Measurements from ENCODE around the gene HBP1.
"Not testable (repeated sequence)": the region's sequence is repeated elsewhere in the genome, so short reads cannot be mapped to it uniquely, and the experiment has no call there.

The HBP1 gene

GRCh38 chr7:107220356-107220755, 51.6 kb downstream of the HBP1 start:
- no peak for DNase-seq (ENCODE audit: low read depth, low spot score)
- POLR2A ChIA-PET = no interaction called here

GRCh38 chr7:107220806-107221205, 52.0 kb downstream of the HBP1 start:
- DNase-seq (ENCODE audit: low read depth, low spot score); H3K4me3 ChIP-seq (ENCODE audit: low read depth, low read length); POLR2A ChIA-PET: not testable (repeated sequence)
- CTCF ChIA-PET = interaction anchor here (1.3 kb wide), 1 partner anchor 28 kb away, joined by 3 read pairs; no protein-coding TSS in a partner anchor

More at GRCh38 chr7:107220356-107220755, 51.6 kb downstream of the HBP1 start:
- no peak for TF ChIP-seq CTCF (IDR thresholded peaks at IDR 0.05; ENCODE audit: insufficient read depth, low read length, missing control alignments)
- CTCF ChIA-PET = interaction anchor here (1.3 kb wide), 1 partner anchor 27 kb away, joined by 3 read pairs; no protein-coding TSS in a partner anchor
- H3K4me3 ChIP-seq (ENCODE audit: low read depth, low read length) = no peak overlapping the region

GRCh38 chr7:107224374-107225223, 55.8 kb downstream of the HBP1 start:
- ChIA-PET POLR2A (no interaction called here), CTCF (no interaction called here)
- no peak for DNase-seq (ENCODE audit: low read depth, low spot score)
- TF ChIP-seq CTCF (IDR thresholded peaks at IDR 0.05; ENCODE audit: insufficient read depth, low read length, missing control alignments) = no peak
- no peak overlapping the region for H3K4me3 ChIP-seq (ENCODE audit: low read depth, low read length)

GRCh38 chr7:107228291-107228690, 59.5 kb downstream of the HBP1 start:
- no peak for TF ChIP-seq CTCF (IDR thresholded peaks at IDR 0.05; ENCODE audit: insufficient read depth, low read length, missing control alignments)
- ChIA-PET CTCF (no interaction called here), POLR2A (interaction anchor here (0.6 kb wide), 1 partner anchor 12 kb away, joined by 3 read pairs; no protein-coding TSS in a partner anchor)
- no peak overlapping the region for H3K4me3 ChIP-seq (ENCODE audit: low read depth, low read length)
- DNase-seq (ENCODE audit: low read depth, low spot score) = no peak

- no peak for TF ChIP-seq CTCF (IDR thresholded peaks at IDR 0.05; ENCODE audit: insufficient read depth, low read length, missing control alignments)
- ChIA-PET CTCF (no interaction called here), POLR2A (no interaction called here)
- no peak overlapping the region for H3K4me3 ChIP-seq (ENCODE audit: low read depth, low read length)
- DNase-seq (ENCODE audit: low read depth, low spot score) = no peak
Observed at GRCh38 chr7:107230334-107230733, 61.5 kb downstream of the HBP1 start.

GRCh38 chr7:107232568-107233090, 63.8 kb downstream of the HBP1 start:
- ChIA-PET POLR2A (no interaction called here), CTCF (interaction anchor here (1.5 kb wide), 1 partner anchor 10 kb away, joined by 3 read pairs; no protein-coding TSS in a partner anchor)
- no peak for DNase-seq (ENCODE audit: low read depth, low spot score)
- no peak overlapping the region for H3K4me3 ChIP-seq (ENCODE audit: low read depth, low read length)
- TF ChIP-seq CTCF (IDR thresholded peaks at IDR 0.05; ENCODE audit: insufficient read depth, low read length, missing control alignments) = no peak
